Smooth muscle cell (in vitro differentiated cells): ENCODE results near the gene OLFML2B. TPM values are rescaled to one million over a fixed set of nuclear protein-coding genes. Genes with fewer than 3 reads are reported as not detected.
"Not testable (repeated sequence)": the region's sequence is repeated elsewhere in the genome, so short reads cannot be mapped to it uniquely, and the experiment has no call there.

Source experiments
- DNase-seq: peaks from one replicate; lab custom pipeline; 2025; ENCODE audit not compliant: unreplicated experiment; lab: John Stamatoyannopoulos, UW
- H2AFZ ChIP-seq: fragments of 200-600 bp; sonication (generic); 2 replicates; pipeline ENCODE4 v1.6.0; 2016; ENCODE audit warnings: antibody characterized with exemption, low read depth, mild to moderate bottlenecking
- H3F3A ChIP-seq: fragments of 200-600 bp; sonication (generic); 2 replicates; pipeline ENCODE4 v1.6.0; 2017; ENCODE audit warnings: antibody characterized with exemption, low read depth
- H3K27ac ChIP-seq: fragments of 200-600 bp; sonication (generic); 2 replicates; pipeline ENCODE4 v1.5.1; 2016; ENCODE audit warnings: low read depth, mild to moderate bottlenecking
- H3K27me3 ChIP-seq: fragments of 200-600 bp; sonication (generic); 2 replicates; pipeline ENCODE4 v1.6.1; 2016; ENCODE audit warnings: low read depth, mild to moderate bottlenecking
- H3K36me3 ChIP-seq: fragments of 200-600 bp; sonication (generic); 2 replicates; pipeline ENCODE4 v1.5.1; 2016; ENCODE audit warnings: low read depth
- H3K4me1 ChIP-seq: fragments of 200-600 bp; sonication (generic); 2 replicates; pipeline ENCODE4 v1.5.1; 2016; ENCODE audit warnings: low read depth
- H3K4me2 ChIP-seq: fragments of 200-600 bp; sonication (generic); 2 replicates; pipeline ENCODE4 v1.6.0; 2016; ENCODE audit warnings: mild to moderate bottlenecking
- H3K4me3 ChIP-seq: fragments of 200-600 bp; sonication (generic); 2 replicates; pipeline ENCODE4 v1.5.1; 2016; ENCODE audit warnings: mild to moderate bottlenecking
- H3K79me2 ChIP-seq: fragments of 200-600 bp; sonication (generic); 2 replicates; pipeline ENCODE4 v1.6.0; 2016; ENCODE audit warnings: low read depth, mild to moderate bottlenecking
- H3K9ac ChIP-seq: fragments of 200-600 bp; sonication (generic); 2 replicates; pipeline ENCODE4 v1.6.0; 2016; ENCODE audit warnings: low read depth
- H3K9me3 ChIP-seq: fragments of 200-600 bp; sonication (generic); replicated peaks from 2 replicates; pipeline ENCODE4 v1.5.1; 2016; ENCODE audit warnings: low read depth
- H4K20me1 ChIP-seq: fragments of 200-600 bp; sonication (generic); 2 replicates; pipeline ENCODE4 v1.6.0; 2016; ENCODE audit warnings: low read depth
- WGBS: methylation state at CpG from one replicate; pipeline ENCODE4 v1.1.7; 2016; ENCODE audit warnings: low lambda C conversion rate; 5-methylcytosine and 5-hydroxymethylcytosine counted together
- polyA plus RNA-seq: library from polyadenylated mRNA; unstranded; fragments of >200 nt; fragmentation: Nextera tagmentation; extraction: Ambion mirVana; gene quantifications from 2 replicates; pipeline ENCODE4 v1.2.1, GENCODE V29; 2016
- total RNA-seq: library from RNA; depleted of rRNA; stranded (reverse); fragments of >200 nt; gene quantifications from 2 replicates; pipeline ENCODE4 v1.2.3, GENCODE V29; 2014
- TF ChIP-seq, protein P1 (sequence below): fragments of 200-600 bp; sonication (generic); IDR thresholded peaks from 2 replicates; pipeline ENCODE4 v1.5.1; 2017; ENCODE audit warnings: borderline replicate concordance, mild to moderate bottlenecking, antibody characterized with exemption; ENCODE audit not compliant: insufficient read depth, poor library complexity, severe bottlenecking

The OLFML2B gene
- total and polyA plus RNA-seq, 2 experiments from 2014 or later, result 5.9 to 9.7 TPM

DNA sequence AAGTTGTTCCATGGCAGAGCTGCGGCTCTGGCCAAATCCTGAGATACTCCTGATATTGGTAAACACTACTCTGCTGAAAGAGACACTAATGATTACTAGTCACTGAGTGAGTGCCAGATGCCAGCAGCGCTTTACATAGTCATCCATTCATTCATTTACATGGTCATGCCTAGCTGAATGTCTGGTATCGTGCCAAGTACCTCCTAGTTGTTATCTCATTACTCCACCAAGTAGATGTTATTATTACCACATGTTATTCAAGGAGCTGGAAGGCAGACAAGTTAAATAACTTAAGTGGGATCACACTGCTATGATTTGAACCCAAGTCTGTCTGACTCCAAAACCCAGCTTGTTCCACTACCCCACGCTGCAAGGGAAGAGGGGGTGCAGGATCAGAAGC lies 4.7 kb downstream of the OLFML2B start:
- no peaks in the 10 kb centered on the region for H3K27me3 ChIP-seq
- no peak overlapping the region for H3K4me3 ChIP-seq
- H2AFZ ChIP-seq, result no peak overlapping the region
- H3F3A ChIP-seq, result no peaks in the 10 kb centered on the region
- H3K79me2 ChIP-seq, result no peaks in the 10 kb centered on the region
- peaks cover 6% of the 10 kb centered on the region for H3K4me1 ChIP-seq
- no peaks in the 10 kb centered on the region for H3K9me3 ChIP-seq
- 83% methylated on average over 4 of the region's 4 CpGs for WGBS
- TF ChIP-seq, protein P1, sequence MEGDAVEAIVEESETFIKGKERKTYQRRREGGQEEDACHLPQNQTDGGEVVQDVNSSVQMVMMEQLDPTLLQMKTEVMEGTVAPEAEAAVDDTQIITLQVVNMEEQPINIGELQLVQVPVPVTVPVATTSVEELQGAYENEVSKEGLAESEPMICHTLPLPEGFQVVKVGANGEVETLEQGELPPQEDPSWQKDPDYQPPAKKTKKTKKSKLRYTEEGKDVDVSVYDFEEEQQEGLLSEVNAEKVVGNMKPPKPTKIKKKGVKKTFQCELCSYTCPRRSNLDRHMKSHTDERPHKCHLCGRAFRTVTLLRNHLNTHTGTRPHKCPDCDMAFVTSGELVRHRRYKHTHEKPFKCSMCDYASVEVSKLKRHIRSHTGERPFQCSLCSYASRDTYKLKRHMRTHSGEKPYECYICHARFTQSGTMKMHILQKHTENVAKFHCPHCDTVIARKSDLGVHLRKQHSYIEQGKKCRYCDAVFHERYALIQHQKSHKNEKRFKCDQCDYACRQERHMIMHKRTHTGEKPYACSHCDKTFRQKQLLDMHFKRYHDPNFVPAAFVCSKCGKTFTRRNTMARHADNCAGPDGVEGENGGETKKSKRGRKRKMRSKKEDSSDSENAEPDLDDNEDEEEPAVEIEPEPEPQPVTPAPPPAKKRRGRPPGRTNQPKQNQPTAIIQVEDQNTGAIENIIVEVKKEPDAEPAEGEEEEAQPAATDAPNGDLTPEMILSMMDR, result no peak
- DNase-seq, result no peak
- H3K27ac ChIP-seq, result no peak overlapping the region
- no peaks in the 10 kb centered on the region for H3K36me3 ChIP-seq
- H4K20me1 ChIP-seq, result no peaks in the 10 kb centered on the region
- H3K9ac ChIP-seq, result no peak overlapping the region
- no peak overlapping the region for H3K4me2 ChIP-seq

DNA sequence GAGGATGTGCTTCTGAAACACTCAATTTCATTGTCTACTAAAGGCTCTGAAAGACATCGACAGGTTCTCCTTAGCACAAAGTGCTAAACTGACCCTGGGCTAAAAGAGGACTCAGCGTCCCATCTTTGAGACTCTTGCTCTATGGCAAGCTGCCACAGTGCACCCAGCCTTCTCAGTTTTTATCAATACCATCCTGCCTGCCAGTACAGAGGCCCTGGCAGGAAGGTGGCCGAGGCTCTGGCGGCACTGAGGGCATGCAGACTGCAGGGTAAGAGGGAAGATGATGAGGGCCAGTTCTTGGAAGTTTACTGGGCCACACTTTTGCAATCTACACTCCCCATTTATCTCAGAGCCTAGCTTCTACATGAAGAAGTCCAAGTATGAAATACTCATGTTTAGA lies 5.3 kb downstream of the OLFML2B start:
- Histone ChIP-seq H3K9me3 (no peaks in the 10 kb centered on the region), H2AFZ (no peak overlapping the region), H3K27me3 (no peaks in the 10 kb centered on the region), H4K20me1 (no peaks in the 10 kb centered on the region), H3K4me3 (no peak overlapping the region), H3K9ac (no peak overlapping the region), H3K27ac (no peak overlapping the region), H3K79me2 (no peaks in the 10 kb centered on the region), H3K4me1 (peaks cover 5% of the 10 kb centered on the region), H3K4me2 (no peak overlapping the region), H3F3A (no peaks in the 10 kb centered on the region), H3K36me3 (no peaks in the 10 kb centered on the region)
- TF ChIP-seq, protein P1, result no peak
- DNase-seq, result no peak
- WGBS, result 98% methylated on average over 4 of the region's 4 CpGs

DNA sequence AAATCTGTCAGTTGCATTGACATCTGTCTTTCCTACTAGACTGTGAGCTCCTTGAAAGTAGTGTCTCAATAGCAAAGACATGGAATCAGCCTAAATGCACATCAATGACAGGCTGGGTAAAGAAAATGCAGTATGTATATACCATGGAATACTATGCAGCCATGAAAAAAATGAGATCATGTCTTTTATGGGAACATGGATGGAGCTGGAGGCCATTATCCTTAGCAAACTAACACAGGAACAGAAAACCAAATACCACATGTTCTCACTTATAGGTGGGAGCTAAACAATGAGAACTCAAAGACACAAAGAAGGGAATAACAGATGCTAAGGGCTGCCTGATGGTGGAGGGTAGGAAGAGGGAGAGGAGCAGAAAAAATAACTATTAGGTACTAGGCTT lies 5.9 kb downstream of the OLFML2B start:
- H3F3A ChIP-seq, H3K4me1 ChIP-seq, H4K20me1 ChIP-seq, H3K9me3 ChIP-seq, H2AFZ ChIP-seq, DNase-seq, H3K4me2 ChIP-seq, H3K27me3 ChIP-seq, H3K79me2 ChIP-seq, H3K27ac ChIP-seq, H3K4me3 ChIP-seq, H3K36me3 ChIP-seq, H3K9ac ChIP-seq: not testable (repeated sequence)

DNA sequence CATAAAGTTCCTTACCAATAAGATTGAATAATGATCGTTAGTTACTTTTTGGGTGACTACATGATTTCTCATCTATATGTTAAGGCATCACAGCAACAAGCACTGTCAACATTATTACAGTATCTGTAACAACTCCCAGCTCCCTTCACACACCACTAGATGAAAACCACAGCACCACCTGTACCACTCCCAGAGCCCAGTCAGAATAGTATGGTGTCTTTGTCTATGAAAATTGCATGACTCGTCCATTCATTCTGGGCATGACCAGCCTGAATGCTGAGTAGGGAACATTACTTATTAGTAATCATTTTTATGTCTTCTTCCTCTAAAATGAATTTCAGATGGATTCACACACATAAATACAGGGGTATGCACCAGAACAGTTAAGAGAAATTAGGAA lies 7.0 kb downstream of the OLFML2B start:
- H3K4me2 ChIP-seq, result no peak overlapping the region
- no peak overlapping the region for H3K4me3 ChIP-seq
- no peak overlapping the region for H2AFZ ChIP-seq
- no peaks in the 10 kb centered on the region for H3K27me3 ChIP-seq
- H3F3A ChIP-seq, result no peaks in the 10 kb centered on the region
- no peak overlapping the region for H3K27ac ChIP-seq
- H3K9me3 ChIP-seq, result no peaks in the 10 kb centered on the region
- no peaks in the 10 kb centered on the region for H4K20me1 ChIP-seq
- no peaks in the 10 kb centered on the region for H3K36me3 ChIP-seq
- H3K79me2 ChIP-seq, result no peaks in the 10 kb centered on the region
- WGBS, result 88% methylated on average over 2 of the region's 2 CpGs
- peaks cover 1% of the 10 kb centered on the region for H3K4me1 ChIP-seq
- TF ChIP-seq, protein P1, result no peak
- H3K9ac ChIP-seq, result no peak overlapping the region
- DNase-seq, result no peak
